CD4-positive, alpha-beta T cell treated with Interleukin-4 for 1 hour (primary cell): Measurements from ENCODE around the gene UTF1.
"Not testable (repeated sequence)": the region's sequence is repeated elsewhere in the genome, so short reads cannot be mapped to it uniquely, and the experiment has no call there.

Experiments
- DNase-seq, 2 donors: peaks; one replicate each; pipeline ENCODE4 v3.0.0-alpha.2; 2020 to 2022

The UTF1 gene

DNA sequence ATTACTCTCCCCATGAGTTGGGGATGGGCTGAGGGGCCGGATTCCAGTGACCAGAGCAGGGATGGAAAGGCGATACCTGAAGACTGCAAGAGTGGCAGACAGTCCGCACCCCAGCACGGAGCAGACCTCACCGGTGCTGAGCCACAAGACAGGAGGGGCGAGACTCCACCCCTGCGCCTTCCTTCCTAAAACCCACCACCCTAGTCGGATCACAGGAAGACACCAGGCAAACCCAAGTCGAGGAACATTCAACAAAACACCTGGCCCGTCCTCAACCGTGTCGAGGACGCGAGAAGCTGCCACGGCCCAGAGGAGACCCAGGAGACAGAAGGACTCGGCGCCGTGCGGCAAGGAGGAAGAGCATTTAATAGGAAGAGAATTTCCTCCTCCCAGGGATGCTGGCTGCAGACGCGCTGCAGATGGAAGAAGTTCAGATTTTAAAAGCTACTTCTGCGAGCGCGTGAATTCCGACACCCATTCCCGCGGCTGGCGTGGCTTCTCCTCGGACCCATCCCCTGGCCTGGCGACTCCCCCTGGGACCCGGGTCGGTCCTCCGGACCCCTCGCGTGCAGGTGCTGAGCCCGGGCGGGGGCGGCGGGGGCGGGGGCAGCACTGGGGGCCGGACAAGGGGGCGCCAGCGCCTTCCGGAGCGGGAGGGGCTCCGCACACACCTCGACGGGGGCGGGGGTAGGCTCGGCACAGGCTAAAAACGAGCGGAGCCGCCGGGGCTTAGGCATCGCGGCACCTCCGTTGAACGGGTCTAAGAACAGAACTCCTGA lies 563 bp upstream of the UTF1 start:
- DNase-seq, result no peak

DNA sequence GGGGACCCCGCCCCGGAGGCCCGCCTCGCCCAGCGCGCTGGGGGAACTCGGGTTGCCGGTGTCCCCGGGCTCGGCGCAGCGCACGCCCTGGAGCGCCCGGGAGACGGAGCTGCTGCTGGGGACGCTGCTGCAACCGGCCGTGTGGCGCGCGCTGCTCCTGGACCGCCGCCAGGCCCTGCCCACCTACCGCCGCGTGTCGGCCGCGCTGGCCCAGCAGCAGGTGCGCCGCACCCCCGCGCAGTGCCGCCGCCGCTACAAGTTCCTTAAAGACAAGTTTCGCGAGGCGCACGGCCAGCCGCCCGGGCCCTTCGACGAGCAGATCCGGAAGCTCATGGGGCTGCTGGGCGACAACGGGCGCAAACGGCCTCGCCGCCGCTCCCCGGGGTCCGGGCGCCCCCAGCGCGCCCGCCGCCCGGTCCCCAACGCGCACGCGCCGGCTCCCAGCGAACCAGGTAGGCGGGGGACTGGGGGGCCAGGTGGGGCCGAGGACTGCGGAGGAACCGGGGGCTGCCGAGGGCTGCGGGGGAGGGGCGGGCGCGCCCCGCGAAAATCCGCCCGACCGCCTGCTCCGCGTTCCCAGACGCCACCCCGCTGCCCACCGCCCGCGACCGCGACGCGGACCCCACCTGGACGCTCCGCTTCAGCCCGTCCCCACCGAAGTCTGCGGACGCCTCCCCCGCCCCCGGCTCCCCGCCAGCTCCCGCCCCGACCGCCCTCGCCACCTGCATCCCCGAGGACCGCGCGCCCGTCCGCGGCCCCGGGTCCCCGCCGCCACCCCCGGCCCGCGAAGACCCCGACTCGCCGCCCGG lies 574 bp downstream of the UTF1 start:
- peak in 1 of 2 donors; percentile 59 for DNase-seq

DNA sequence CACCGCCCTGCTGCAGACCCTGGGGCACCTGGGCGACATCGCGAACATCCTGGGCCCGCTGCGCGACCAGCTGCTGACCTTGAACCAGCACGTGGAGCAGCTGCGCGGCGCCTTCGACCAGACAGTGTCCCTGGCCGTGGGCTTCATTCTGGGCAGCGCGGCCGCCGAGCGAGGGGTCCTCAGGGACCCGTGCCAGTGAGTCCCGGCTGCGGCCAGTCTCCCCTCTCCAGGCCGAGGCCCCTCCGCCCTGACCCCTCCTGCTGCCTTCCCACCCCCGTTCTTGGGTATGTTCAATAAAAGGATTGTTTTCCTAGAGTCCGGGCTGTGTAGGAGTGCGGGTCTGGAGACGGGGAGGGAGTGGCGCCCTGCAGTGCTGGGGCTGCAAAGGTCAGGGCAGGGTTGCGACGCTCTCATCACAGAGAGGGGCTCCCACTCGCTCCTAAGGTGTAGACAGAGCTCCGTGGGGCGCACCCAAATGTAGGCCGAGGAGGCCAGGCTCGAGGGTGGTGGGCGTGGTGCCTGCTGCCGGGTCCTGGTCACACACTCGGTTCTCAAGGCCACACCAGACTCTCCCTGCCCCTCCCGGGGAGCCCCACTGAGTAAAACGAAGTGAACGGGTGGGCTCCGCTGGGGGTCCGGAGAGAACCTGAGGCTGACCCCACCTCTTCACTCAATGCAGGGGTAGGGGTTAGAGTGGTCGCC lies 1.4 kb downstream of the UTF1 start:
- no peak for DNase-seq

DNA sequence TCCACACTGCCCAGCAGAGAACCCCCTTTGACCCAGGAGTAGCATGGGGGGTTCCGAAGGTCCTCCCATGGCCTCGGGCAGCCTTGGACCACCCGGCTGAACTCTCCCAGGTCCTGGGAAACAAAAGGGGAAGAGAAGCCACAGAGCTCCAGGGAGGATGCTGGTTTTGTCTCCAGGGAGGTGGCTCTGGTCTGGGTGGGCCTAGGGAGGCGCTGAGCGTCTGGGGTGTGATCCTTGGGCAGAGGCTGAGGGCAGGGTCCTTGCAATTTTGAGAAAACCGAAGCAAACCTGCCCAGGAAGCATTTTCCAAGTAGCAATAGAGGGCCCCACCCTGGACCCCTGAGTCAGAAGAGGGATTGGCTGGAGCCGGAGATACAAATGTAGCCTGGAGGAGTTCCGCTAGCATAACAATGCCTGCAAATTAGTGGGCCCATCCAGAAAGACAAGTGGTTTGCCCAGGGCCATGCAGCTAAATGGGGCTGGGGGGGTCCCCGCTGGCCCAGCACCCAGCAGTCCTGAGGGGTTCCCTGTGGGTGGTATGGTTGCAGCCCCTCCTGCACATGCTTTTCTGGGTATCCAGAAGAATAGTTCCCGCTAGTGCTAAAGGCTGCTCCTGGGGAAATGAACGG lies 2.0 kb downstream of the UTF1 start:
- DNase-seq, result no peak

DNA sequence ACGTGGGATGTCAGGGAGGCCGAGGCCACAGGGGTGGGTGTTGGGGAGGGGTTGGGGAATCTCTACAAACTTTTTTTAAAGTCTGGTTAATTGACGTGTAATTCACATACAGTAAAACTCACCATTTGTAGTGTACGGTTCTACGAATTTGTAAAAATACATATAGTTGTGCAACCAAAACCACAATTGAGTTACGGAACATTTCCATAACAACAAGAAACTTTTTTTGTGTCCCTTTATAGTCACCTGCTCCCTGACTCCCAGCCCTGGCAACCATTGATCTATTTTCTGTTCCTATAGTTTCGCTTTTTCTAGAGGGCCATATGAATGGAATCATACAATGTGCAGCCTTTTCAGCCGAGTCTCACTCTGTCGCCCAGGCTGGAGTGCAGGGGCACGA lies 4.8 kb downstream of the UTF1 start:
- not testable (repeated sequence) for DNase-seq

DNA sequence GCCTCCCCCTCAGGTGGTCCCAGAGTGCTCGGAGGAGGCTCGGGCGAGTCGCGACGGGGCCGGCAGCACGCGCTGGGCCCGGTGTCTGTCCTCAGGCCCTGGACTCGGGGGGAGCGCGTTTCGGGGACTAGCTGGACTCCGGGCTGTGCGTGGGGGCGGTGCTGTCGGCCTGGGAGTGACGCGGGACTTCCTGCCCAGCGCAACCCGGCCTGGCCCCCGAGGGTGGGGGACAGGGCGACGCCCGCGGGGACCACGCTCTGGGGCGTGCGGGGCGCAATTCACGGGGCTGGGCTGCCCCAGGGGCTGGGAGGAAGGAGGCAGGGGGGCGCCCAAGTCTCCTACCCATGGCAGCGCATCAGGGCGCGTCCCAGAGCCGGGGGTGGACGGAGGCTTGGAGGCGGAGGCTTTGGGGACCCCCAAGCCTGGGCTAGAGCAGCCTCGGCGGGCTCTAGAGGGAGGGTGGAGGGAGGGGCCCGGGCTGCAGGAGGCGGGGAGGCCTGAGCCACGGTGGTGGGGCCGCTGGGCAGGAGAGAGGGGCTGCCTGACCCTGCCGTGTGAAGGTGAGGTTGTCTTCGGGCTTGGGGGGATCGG lies 5.3 kb downstream of the UTF1 start:
- peak in 1 of 2 donors; percentile 52 for DNase-seq

DNA sequence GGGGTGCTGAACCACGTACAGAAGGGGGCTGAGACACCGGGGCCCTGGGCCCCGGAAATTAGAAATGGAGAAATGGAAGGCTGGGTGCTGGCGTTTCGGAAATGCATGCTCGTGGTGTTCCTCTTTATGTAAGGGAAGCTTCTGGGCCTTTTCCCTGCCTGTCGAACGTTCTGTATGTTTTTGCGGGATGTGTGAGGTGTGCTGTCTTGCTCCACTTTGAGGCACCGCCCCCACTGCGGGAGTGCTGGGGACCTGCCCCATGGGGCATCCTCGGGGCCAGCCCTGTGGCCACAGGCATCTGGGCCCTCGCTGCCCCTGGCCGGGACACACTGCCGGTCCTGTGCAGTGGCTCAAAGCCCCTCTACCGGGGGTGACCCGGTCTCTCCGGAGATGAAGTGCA lies 5.9 kb downstream of the UTF1 start:
- DNase-seq, result peak; percentile 17 to 48

DNA sequence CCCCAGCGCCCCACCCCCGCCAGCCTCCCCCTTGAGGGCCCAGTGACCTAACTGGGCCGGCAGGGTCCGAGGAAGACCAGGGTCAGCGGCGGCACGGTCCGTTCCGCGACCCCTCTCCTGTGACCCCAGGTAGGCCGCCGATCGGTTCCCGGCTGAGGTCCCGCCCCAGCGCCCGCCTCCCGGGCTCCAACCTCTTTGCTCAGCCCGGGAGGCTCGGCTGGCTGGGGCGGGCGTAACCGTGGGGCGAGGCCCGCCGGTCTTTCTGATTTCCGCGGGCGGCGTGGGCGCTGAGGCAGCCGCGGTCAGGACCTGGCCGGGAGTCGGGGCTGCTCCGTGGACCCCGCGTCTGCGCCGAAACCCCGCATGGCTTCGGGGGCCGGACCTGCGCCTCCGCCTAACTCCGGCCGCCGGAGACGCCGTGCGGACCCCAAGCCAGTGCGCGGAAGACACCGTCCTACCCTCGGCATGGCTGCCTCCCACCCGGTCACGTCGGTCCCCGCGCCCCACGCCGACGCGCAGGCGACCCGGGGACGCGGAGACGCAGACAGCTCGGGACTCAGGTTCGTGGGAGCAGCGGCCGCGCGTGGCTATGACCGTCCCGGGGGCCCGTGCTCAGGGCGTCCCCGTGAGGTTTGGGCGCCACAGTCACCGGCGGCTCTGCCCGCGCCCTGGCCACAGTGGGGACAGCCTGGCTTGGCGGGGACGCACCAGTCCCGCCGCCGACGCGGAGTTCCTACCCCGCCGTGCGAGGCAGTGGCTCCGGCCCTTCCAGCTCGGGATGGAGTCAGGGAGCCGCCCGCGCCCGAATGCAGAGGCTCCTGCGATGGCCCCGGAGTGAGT lies 6.6 kb downstream of the UTF1 start:
- no peak for DNase-seq

DNA sequence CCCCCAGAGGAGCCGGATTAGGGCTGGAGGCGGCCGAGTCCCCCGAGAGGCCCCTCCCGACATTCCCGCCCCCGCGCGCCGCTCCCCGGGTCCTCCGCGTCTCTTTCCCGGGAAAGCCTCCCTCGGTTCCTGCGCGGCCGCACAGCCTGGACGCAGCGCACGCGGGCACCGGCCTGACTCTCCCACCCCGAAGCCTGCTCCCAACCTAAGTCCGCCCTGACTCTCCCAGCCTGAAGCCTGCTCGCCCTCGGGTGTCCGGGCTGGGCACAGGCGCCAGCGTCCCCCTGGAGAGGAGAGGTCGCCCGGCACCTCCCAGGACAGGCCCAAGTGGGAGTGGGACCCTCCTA lies 7.2 kb downstream of the UTF1 start:
- DNase-seq, result no peak

DNA sequence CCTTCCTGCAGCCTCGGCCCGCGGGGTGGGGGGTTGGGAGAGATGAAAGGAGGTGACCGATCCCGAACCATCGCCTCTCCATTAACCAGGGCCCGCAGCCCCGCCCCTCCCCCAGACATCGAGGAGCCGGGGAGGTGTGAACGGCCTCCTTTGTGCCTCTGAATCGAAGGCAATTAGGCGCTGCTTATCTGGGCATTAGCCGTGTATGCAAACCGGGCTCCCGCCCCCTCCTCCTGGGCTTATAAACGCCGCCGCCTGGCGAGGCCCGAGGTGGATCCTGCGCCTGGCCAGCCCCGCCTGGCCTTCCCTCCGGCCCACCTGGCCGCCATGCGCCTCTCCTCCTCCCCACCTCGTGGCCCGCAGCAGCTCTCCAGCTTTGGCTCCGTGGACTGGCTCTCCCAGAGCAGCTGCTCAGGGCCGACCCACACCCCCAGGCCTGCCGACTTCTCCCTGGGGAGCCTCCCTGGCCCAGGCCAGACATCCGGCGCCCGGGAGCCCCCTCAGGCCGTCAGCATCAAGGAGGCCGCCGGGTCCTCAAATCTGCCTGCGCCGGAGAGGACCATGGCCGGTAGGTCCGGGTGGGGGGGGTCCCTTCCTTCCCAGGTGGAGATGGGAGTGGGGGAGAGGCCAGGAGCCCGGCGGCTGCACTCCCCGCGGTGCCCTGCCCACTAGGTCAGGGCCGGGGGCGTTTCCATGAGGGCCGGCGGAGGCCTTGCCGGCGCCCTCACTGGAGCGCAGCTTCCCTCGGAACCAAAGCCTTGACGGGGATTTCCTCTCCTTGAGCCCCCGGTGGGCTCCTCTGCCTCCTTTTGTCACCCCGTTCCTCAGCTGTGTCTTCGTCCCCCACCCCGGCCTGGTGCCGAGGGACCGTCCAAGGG lies 7.8 kb downstream of the UTF1 start, which contains the start of gene VENTX:
Gene VENTX (plus strand): TSS at position 268 of the 878 bp plus-strand sequence. CDS start 60 bp downstream, at position 328.
- DNase-seq, result no peak

DNA sequence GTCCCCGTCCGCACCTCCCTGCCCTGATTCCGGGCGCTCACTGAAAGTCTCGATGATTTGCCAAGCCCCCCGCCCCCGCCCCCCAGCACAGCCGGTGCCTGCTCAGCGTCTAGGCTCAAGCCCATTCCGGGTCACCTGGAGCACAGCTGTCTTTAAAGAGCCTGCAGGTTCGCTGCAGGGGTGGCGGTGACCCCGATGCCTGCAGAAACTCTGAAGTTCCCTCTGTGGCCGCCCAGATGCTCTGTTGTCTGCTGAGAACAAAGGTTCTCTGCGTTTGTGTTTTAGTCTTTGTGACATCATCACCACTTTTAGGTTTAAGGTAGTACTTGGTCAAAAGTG lies 8.4 kb downstream of the UTF1 start:
- DNase-seq, result no peak

DNA sequence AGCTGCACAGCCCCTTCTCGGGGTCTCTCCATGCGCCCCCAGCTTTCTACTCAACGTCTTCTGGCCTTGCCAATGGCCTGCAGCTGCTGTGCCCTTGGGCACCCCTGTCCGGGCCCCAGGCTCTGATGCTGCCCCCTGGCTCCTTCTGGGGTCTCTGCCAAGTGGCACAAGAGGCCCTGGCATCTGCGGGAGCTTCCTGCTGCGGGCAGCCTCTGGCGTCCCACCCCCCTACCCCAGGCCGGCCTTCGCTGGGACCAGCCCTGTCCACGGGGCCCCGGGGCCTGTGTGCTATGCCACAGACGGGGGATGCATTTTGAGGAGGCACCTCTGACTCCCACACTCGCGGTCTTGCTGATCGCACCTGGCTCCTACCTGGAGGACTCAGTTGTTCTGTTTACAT lies 10.0 kb downstream of the UTF1 start:
- no peak for DNase-seq

DNA sequence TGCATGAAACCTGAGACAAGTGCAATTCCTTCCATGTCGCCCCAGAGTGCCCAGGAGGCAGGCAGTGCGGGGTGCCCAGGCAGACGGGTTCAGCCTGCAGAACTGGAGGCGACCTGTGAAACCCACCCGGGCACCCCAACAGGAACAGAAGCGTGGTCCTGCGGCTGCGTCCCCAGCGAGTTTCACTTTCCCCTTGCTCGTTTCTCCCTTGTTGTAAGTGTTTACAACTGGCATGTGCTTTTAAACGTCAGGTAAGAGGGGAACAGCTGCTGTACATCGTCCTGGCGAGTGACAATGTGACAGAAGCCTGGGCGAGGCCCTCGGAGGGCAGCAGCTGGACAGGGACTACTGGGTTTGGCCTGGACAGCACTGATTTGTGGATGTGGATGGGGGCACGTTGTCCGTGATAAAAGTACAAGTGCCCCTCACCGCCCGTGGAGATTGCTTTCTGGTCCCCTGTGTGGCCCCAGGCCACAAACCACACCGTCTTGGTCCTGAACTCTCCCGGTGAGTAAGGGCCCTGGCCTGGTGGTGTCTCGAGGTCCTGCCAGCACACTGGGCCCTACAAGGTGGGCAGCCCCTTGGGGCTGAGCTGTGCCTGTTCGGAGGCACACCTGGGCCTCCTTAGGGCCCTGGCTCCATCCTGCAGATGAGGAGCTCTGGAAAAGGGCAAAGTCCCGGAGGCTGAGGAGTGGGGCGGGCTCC lies 11.6 kb downstream of the UTF1 start:
- no peak for DNase-seq

DNA sequence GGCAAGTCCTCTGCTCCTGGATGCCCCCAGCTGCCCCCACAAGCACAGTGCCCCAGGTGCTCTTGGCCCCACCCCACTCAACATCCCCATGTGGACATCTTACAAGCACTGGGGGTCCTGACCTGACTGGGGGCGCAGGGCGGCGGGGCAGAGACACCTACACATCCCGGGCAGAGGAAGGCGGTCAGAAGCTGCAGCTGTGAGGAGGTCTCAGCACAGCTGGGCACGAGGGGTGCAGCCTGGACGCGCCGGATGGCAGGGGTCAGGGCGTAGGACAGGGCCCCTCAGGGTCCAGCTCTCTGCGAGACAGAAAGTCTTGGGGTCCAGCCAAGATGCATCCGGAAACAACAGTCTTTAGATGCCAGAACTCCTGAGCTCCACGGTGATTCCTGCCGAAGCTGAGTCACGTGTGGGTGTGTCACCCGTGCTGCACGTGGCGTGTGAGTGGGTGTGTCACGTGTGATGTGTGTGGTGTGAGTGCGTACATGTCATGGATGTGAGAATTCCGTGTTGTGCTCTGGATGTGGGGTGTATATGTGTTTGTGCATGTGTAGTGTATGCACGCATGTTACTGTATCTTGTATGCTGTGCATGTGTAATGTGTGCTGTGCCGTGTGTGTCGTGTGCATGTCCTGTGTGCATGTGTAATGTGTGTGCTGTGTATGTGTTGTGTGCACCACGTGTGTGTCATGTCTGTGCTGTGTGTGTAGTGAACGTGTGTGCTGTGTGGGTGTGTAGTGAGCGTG lies 12.8 kb downstream of the UTF1 start:
- DNase-seq, result no peak

DNA sequence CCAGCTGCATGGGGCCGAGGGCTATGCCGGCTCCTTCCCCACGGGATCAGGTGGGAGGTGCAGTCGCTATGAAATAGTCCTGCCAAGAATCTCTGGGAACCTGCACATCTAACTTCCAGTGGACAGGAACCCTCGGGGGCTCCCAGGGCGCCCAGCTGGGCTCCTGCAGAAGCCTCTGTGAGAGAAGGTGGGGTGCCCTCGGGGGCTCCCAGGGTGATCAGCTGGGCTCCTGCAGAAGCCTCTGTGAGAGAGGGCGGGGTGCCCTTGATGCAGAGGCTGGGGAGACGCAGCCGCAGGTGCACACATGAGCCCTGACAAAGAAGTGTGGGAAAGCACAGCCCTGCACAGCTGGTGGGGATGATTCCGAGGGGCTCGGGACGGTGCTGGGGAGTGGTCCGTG lies 13.6 kb downstream of the UTF1 start:
- DNase-seq, result no peak

DNA sequence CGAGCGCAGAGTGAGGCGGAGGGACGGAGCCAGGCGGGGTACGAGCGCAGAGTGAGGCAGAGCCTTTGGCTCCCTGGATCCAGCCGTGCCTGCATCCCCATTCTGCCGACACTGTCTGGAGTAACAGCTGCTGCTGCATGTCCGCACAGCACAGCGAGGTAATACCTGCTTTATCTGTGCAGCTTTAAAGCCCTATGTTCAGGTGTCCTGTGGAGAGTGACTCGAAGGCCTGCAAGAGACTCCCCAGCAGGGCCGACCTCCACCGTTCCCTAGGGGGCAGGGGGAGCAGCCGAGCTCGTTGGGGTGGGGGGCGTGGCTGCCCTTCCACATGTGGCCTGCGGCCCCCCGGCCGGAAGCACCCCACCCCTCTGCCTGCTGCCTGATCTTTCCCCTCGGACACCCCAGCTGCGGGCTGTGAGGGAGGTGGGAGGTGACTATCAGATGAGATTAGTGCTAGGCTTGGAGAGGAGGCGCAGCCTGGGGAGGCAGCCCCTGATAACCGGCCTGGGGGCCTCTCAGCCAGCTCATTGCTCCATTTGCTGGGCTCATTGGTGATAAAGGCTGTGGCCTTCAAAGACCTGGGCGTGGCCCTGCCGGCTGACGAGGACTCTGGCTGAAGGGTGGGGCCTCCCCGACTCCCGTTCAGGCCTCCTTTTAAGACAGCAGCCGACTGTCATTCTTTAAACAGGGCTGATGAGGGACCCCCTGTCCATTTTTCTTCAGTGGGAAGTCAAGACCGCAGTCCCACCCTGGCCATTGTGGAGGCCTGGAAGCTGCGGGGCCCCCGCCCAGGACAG lies 15.6 kb downstream of the UTF1 start:
- no peak for DNase-seq

DNA sequence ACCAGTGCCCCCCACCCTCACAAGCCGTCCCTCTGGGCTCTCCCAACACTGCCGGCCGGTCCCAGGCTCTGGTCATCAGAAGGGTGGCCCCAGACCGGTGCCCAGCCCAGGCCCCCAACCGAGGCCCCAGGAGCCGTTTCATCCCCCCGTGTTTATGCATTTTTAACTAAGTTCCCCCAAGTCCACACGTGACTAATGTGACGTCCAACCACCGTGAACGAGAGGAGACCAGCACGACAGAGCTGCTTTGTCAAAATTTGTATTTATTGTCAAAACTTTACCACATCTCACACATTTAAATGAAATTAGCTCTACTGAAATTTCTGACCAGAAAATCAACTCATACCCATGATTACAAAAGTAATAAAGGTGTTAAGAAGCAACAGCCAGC lies 16.2 kb downstream of the UTF1 start:
- DNase-seq, result no peak

DNA sequence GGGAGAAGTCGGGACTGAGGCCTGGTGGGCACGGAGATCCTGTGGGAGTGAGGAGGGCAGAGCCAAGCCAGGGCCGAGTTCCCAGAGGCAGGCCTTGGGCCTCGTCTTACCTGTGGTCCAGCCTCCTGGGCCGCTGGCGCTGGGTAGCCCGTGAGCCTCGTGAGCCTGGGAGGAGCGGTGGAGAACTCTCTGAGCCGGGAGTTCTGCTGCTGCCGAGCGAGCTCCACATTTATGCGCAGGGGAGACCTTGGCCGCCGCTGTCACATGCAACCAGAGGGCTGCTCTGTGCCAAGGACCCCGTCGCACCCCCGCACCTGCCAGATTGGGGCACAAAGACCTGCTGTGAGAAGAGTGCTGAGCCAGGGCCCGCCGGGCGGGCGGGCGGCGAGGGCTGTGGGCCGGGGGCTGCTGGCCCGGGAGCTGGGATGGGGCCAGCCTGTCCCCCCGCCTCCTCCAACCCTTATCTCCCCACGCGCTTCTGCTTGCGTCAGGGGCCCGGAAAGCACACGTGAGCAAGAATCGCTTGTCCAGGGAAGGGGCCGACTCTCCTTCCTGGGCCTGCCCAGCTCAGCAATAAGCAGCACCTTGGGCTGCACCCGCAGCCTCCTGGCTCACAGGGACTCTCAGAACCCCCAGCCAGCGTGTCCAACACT lies 17.8 kb downstream of the UTF1 start:
- no peak for DNase-seq
